PC-9 (cell line): ENCODE measurements around the gene LAMC2. TPM values are rescaled to one million over a fixed set of nuclear protein-coding genes. Genes with fewer than 3 reads are reported as not detected.

Source experiments
- BruUV-seq: library from RNA; stranded (reverse); fragments of 400-500 nt; replicated peaks from 2 replicates; lab custom pipeline; 2021; lab: Mats Ljungman, UMichigan
- CTCF ChIA-PET: fragments of 300-600 bp; sonication (Branson Sonifier 250); formaldehyde crosslinking; loops from one replicate; lab custom pipeline; 2022; ENCODE audit warnings: antibody characterized with exemption; lab: Charles Lee
- POLR2A ChIA-PET: fragments of 300-600 bp; sonication (Branson Sonifier 250); formaldehyde crosslinking; loops from one replicate; lab custom pipeline; 2022; ENCODE audit warnings: antibody characterized with exemption; ENCODE audit not compliant: unreplicated experiment; lab: Charles Lee
- DNase-seq, 2 experiments: peaks; one replicate each; pipeline versions ENCODE4 v3.0.0 to v3.0.0-alpha.2; 2015 to 2022; ENCODE audit warnings: mixed read lengths in 1 of 2
- H2AFZ ChIP-seq: fragments of 200-600 bp; sonication (generic); 2 replicates; pipeline ENCODE4 v1.8.1; 2017; ENCODE audit warnings: antibody characterized with exemption
- H3F3A ChIP-seq: fragments of 200-600 bp; sonication (generic); 2 replicates; pipeline ENCODE4 v1.8.1; 2017; ENCODE audit warnings: antibody characterized with exemption, mild to moderate bottlenecking, low read depth; ENCODE audit not compliant: insufficient read depth
- H3K27ac ChIP-seq: fragments of 200-600 bp; sonication (generic); 2 replicates; pipeline ENCODE4 v1.6.1; 2016; ENCODE audit warnings: mixed run types
- H3K27me3 ChIP-seq: fragments of 200-600 bp; sonication (generic); 2 replicates; pipeline ENCODE4 v1.6.1; 2016; ENCODE audit warnings: low read depth, mixed run types; ENCODE audit not compliant: insufficient read depth
- H3K36me3 ChIP-seq: fragments of 200-600 bp; sonication (generic); 2 replicates; pipeline ENCODE4 v1.6.1; 2016; ENCODE audit warnings: low read depth, mixed run types
- H3K4me1 ChIP-seq: fragments of 200-600 bp; sonication (generic); replicated peaks from 2 replicates; pipeline ENCODE4 v1.6.1; 2016; ENCODE audit warnings: mixed run types; ENCODE audit not compliant: insufficient read depth
- H3K4me2 ChIP-seq: fragments of 200-600 bp; sonication (generic); 2 replicates; pipeline ENCODE4 v1.6.1; 2017; ENCODE audit warnings: mixed run types
- H3K4me3 ChIP-seq: fragments of 200-600 bp; sonication (generic); 2 replicates; pipeline ENCODE4 v1.6.1; 2016; ENCODE audit warnings: mixed run types
- H3K79me2 ChIP-seq: fragments of 200-600 bp; sonication (generic); 2 replicates; pipeline ENCODE4 v1.6.1; 2017; ENCODE audit warnings: low read depth, mixed run types
- H3K9me2 ChIP-seq: fragments of 200-600 bp; sonication (generic); 2 replicates; pipeline ENCODE4 v1.8.1; 2017; ENCODE audit warnings: mild to moderate bottlenecking; ENCODE audit not compliant: insufficient read depth
- H3K9me3 ChIP-seq: fragments of 200-600 bp; sonication (generic); 2 replicates; pipeline ENCODE4 v1.8.1; 2016; ENCODE audit warnings: low read depth; ENCODE audit not compliant: insufficient read depth
- H4K20me1 ChIP-seq: fragments of 200-600 bp; sonication (generic); 2 replicates; pipeline ENCODE4 v1.8.1; 2017; ENCODE audit not compliant: insufficient read depth
- CTCF ChIP-seq: fragments of 200-600 bp; sonication (generic); conservative IDR thresholded peaks from 2 replicates; pipeline ENCODE4 v1.6.1; 2017; ENCODE audit warnings: mixed run types, antibody characterized with exemption, mild to moderate bottlenecking, moderate library complexity
- EZH2 ChIP-seq: fragments of 200-600 bp; sonication (generic); IDR thresholded peaks from 2 replicates; pipeline ENCODE4 v1.8.0; 2017; ENCODE audit warnings: antibody characterized with exemption, low read depth
- intact Hi-C: fragments of 100-400 bp; cut with micrococcal nuclease; formaldehyde crosslinking; loops from one replicate; pipeline ENCODE4 v1.10.0; 2022; ENCODE audit not compliant: unreplicated experiment
- total RNA-seq: library from RNA; stranded (reverse); gene quantifications from 2 replicates; pipeline ENCODE4 v1.2.3, GENCODE V29; 2021

LAMC2 gene
- total RNA-seq, 1 experiment from 2014 or later = 109 TPM

DNA sequence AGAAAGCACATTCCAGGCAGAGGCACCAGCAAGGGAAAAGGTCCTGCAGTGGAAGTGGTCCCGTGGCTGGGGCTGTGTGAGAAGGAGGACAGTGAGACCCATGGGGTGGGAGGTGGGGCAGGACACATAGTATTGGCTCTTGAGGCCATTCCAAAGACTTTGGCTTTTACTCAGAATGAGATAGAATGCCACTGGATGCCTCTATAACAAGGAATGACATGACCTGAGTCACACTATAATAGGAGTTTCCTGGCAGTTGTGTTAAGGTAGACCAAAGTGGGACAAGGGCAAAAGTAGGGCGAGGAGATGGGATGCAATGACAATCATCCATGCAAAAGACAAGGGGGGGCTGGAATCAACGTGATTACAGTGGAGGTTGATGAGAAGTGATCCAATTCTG is 24.7 kb upstream of the LAMC2 start:
- no peaks in the 10 kb centered on the region for H3K36me3 ChIP-seq
- H3K27ac ChIP-seq = peak overlapping the region; percentile 91
- intact Hi-C loops = loop anchor here (5.0 kb wide), 1 partner anchor 979 kb away; no protein-coding TSS in a partner anchor
- no peak overlapping the region for H3K4me3 ChIP-seq
- no peak for DNase-seq
- no peaks in the 10 kb centered on the region for H4K20me1 ChIP-seq
- no peaks in the 10 kb centered on the region for H3K27me3 ChIP-seq
- no peak for TF ChIP-seq CTCF
- TF ChIP-seq EZH2 = no peak
- peaks cover 73% of the 10 kb centered on the region for H3K4me1 ChIP-seq
- H3K9me2 ChIP-seq = no peaks in the 10 kb centered on the region
- peaks cover 8% of the 10 kb centered on the region; the same call in 1 of the 2 replicates for H3K9me3 ChIP-seq
- ChIA-PET POLR2A (no interaction called here), CTCF (interaction anchor here (0.5 kb wide), 1 partner anchor 68 kb away, joined by 3 read pairs; no protein-coding TSS in a partner anchor)
- BruUV-seq = no TSS peak
- peaks cover 56% of the 10 kb centered on the region for H3F3A ChIP-seq
- H2AFZ ChIP-seq = no peak overlapping the region
- no peaks in the 10 kb centered on the region for H3K79me2 ChIP-seq
- peak overlapping the region; percentile 31; the same call in 1 of the 2 replicates for H3K4me2 ChIP-seq

DNA sequence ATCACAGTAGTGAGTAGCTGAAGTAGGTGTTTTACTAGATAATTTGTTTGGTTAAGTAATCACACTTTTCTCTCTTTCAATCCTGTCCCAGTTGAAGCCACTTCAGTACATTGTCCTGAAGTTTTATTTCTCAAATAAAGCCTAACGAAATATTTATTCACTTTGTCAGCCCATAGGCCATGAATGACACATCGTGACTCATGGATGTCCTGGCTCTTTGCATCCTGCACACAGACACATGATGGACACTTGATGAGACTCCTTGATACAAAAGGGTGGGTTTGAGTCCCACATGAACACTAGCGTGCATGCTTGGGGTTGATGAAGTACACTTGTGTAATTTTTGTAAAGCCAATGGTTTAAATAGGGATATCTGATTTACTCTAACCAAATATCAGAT is 22.7 kb upstream of the LAMC2 start:
- Histone ChIP-seq H3K4me2 (peak overlapping the region; percentile 64), H3K9me2 (no peaks in the 10 kb centered on the region), H3K4me3 (no peak overlapping the region), H3K4me1 (peaks cover 73% of the 10 kb centered on the region), H3K27ac (peak overlapping the region; percentile 91), H4K20me1 (no peaks in the 10 kb centered on the region), H3K9me3 (peaks cover 8% of the 10 kb centered on the region; the same call in 1 of the 2 replicates), H3K36me3 (no peaks in the 10 kb centered on the region), H3K27me3 (no peaks in the 10 kb centered on the region), H3K79me2 (no peaks in the 10 kb centered on the region), H3F3A (peaks cover 56% of the 10 kb centered on the region), H2AFZ (no peak overlapping the region)
- no TSS peak for BruUV-seq
- intact Hi-C loops = loop anchor here (2.0 to 5.0 kb wide), 2 partner anchors 447 to 981 kb away; no protein-coding TSS in a partner anchor
- TF ChIP-seq EZH2 = no peak
- TF ChIP-seq CTCF = no peak
- DNase-seq = peak; percentile 60 to 90
- POLR2A ChIA-PET = interaction anchor here (0.6 kb wide), 1 partner anchor 448 kb away, joined by 4 read pairs; no protein-coding TSS in a partner anchor
- CTCF ChIA-PET = interaction anchor here (1.0 kb wide), 1 partner anchor 24 kb away, joined by 3 read pairs; no protein-coding TSS in a partner anchor

GRCh38 chr1:183164340-183164739 is 21.7 kb upstream of the LAMC2 start:
- peak overlapping the region; percentile 91 for H3K27ac ChIP-seq
- TF ChIP-seq CTCF (no peak), EZH2 (no peak)
- peak overlapping the region; percentile 38; the same call in 1 of the 2 replicates for H3K4me3 ChIP-seq
- ChIA-PET CTCF (no interaction called here), POLR2A (interaction anchor here (0.7 kb wide), 1 partner anchor 159 kb away, joined by 4 read pairs; no protein-coding TSS in a partner anchor)
- H4K20me1 ChIP-seq = no peaks in the 10 kb centered on the region
- H3F3A ChIP-seq = peaks cover 46% of the 10 kb centered on the region
- DNase-seq = peak; percentile 89 to 90
- no peaks in the 10 kb centered on the region for H3K36me3 ChIP-seq
- H3K9me2 ChIP-seq = no peaks in the 10 kb centered on the region
- peak overlapping the region; percentile 64 for H3K4me2 ChIP-seq
- H3K9me3 ChIP-seq = peaks cover 8% of the 10 kb centered on the region; the same call in 1 of the 2 replicates
- intact Hi-C loops = loop anchor here (1.0 to 5.0 kb wide), 4 partner anchors 16 to 982 kb away; no protein-coding TSS in a partner anchor
- H3K79me2 ChIP-seq = no peaks in the 10 kb centered on the region
- no TSS peak for BruUV-seq
- H2AFZ ChIP-seq = peak overlapping the region; percentile 31; the same call in 1 of the 2 replicates
- H3K27me3 ChIP-seq = no peaks in the 10 kb centered on the region
- H3K4me1 ChIP-seq = peaks cover 62% of the 10 kb centered on the region
